Endothelial cell (in vitro differentiated cells): Measurements from ENCODE around the gene SPIRE1. TPM values are rescaled to one million over a fixed set of nuclear protein-coding genes. Genes with fewer than 3 reads are reported as not detected.

ENCODE experiments used
- DNase-seq: peaks from one replicate; pipeline ENCODE4 v3.0.0; 2021; ENCODE audit warnings: low spot score
- H3K27ac Mint-ChIP-seq: one replicate; pipeline ENCODE4 v1.8.0; 2021; ENCODE audit warnings: mixed read lengths, inconsistent platforms; ENCODE audit not compliant: unreplicated experiment
- H3K27me3 Mint-ChIP-seq: one replicate; pipeline ENCODE4 v1.8.0; 2021; ENCODE audit warnings: mild to moderate bottlenecking, moderate library complexity, mixed read lengths, inconsistent platforms; ENCODE audit not compliant: unreplicated experiment
- H3K36me3 Mint-ChIP-seq: one replicate; pipeline ENCODE4 v1.8.0; 2021; ENCODE audit warnings: mild to moderate bottlenecking, low read depth, mixed read lengths, inconsistent platforms; ENCODE audit not compliant: unreplicated experiment
- H3K4me1 Mint-ChIP-seq: one replicate; pipeline ENCODE4 v1.8.0; 2021; ENCODE audit warnings: mild to moderate bottlenecking, mixed read lengths, inconsistent platforms; ENCODE audit not compliant: unreplicated experiment
- H3K4me3 Mint-ChIP-seq: one replicate; pipeline ENCODE4 v1.8.0; 2021; ENCODE audit warnings: mild to moderate bottlenecking, mixed read lengths, inconsistent platforms; ENCODE audit not compliant: unreplicated experiment
- H3K9me3 Mint-ChIP-seq: one replicate; pipeline ENCODE4 v1.8.0; 2021; ENCODE audit warnings: mixed read lengths, inconsistent platforms; ENCODE audit not compliant: unreplicated experiment
- total RNA-seq: library from RNA; stranded (reverse); fragmentation: NEBNext Ultra II Directional; extraction: Animal tissue kit (Norgen Biotek cat#: 25700); gene quantifications from one replicate; pipeline ENCODE4 v1.2.1, GENCODE V29; 2021; ENCODE audit not compliant: unreplicated experiment
- TF ChIP-seq, protein P1 (sequence below): fragments of 200-600 bp; sonication (generic); IDR thresholded peaks from one replicate; pipeline ENCODE4 v1.5.0; 2021; ENCODE audit warnings: antibody characterized with exemption; ENCODE audit not compliant: unreplicated experiment

Gene SPIRE1
- total RNA-seq, 1 donor from 2014 or later = 31.3 TPM

GRCh38 chr18:12432881-12433280 is 225.0 kb downstream of the SPIRE1 start:
- Mint-ChIP-seq H3K4me1 (no peaks in the 10 kb centered on the region), H3K27me3 (peaks cover 3% of the 10 kb centered on the region), H3K9me3 (no peaks in the 10 kb centered on the region), H3K4me3 (peak overlapping the region; percentile 14), H3K36me3 (peaks cover 16% of the 10 kb centered on the region), H3K27ac (no peak overlapping the region)
- TF ChIP-seq, protein P1, sequence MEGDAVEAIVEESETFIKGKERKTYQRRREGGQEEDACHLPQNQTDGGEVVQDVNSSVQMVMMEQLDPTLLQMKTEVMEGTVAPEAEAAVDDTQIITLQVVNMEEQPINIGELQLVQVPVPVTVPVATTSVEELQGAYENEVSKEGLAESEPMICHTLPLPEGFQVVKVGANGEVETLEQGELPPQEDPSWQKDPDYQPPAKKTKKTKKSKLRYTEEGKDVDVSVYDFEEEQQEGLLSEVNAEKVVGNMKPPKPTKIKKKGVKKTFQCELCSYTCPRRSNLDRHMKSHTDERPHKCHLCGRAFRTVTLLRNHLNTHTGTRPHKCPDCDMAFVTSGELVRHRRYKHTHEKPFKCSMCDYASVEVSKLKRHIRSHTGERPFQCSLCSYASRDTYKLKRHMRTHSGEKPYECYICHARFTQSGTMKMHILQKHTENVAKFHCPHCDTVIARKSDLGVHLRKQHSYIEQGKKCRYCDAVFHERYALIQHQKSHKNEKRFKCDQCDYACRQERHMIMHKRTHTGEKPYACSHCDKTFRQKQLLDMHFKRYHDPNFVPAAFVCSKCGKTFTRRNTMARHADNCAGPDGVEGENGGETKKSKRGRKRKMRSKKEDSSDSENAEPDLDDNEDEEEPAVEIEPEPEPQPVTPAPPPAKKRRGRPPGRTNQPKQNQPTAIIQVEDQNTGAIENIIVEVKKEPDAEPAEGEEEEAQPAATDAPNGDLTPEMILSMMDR = no peak
- DNase-seq = no peak

GRCh38 chr18:12432196-12432595 is 225.7 kb downstream of the SPIRE1 start:
- no peaks in the 10 kb centered on the region for H3K9me3 Mint-ChIP-seq

GRCh38 chr18:12431561-12431960 is 226.3 kb downstream of the SPIRE1 start:
- Mint-ChIP-seq H3K9me3 (no peaks in the 10 kb centered on the region), H3K36me3 (peaks cover 19% of the 10 kb centered on the region), H3K27ac (no peak overlapping the region), H3K27me3 (peaks cover 2% of the 10 kb centered on the region), H3K4me3 (no peak overlapping the region), H3K4me1 (no peaks in the 10 kb centered on the region)
- DNase-seq = no peak
- TF ChIP-seq, protein P1 = no peak

More at GRCh38 chr18:12432196-12432595, 225.7 kb downstream of the SPIRE1 start:
- no peak for DNase-seq
- TF ChIP-seq, protein P1 = no peak
- H3K27me3 Mint-ChIP-seq = peaks cover 2% of the 10 kb centered on the region
- peaks cover 16% of the 10 kb centered on the region for H3K36me3 Mint-ChIP-seq
- no peak overlapping the region for H3K4me3 Mint-ChIP-seq
- no peaks in the 10 kb centered on the region for H3K4me1 Mint-ChIP-seq
- H3K27ac Mint-ChIP-seq = no peak overlapping the region

DNA sequence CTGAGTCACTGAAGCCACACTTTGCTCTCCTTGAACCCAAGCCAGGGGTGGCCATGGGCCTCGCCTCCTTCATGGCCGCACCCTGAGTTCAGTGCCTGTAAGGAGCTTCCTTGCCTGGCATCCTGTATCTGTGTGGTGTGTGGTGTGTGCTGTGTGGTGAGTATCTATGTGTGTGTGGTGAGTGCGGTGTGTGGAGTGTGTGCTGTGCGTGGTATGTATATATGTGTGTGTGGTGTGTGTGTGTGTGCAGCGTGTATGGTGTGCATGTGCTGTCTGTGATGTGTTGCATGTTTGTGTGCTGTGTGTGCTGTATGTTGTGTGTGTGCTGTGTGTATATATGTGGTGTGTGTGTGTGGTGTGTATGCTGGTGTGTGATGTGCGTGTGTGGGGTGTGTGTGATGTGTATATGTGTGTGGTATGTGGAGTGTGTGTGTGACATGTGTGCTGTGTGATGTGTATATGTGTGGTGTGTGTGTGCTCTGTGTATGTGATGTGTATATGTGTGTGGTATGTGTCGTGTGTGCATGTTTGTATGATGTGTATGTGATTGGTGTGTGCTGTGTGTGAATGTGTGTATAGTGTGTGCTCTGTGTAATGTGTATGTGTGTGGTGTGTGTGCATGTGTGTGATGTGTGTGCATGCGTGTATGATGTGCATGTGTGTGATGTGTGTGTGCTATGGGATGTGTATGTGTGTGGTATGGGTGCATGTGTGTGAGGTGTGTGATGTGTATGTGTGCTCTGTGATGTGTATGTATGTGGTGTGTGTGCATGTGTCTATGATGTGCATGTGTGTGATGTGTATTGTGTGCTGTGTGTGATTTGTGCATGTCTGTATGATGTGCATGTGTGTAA is 227.5 kb downstream of the SPIRE1 start:
- Mint-ChIP-seq H3K9me3 (no peaks in the 10 kb centered on the region), H3K36me3 (peaks cover 19% of the 10 kb centered on the region), H3K4me1 (no peaks in the 10 kb centered on the region), H3K4me3 (no peak overlapping the region), H3K27me3 (peaks cover 2% of the 10 kb centered on the region), H3K27ac (no peak overlapping the region)
- TF ChIP-seq, protein P1 = no peak
- no peak for DNase-seq

- H3K27me3 Mint-ChIP-seq = peaks cover 2% of the 10 kb centered on the region
- no peaks in the 10 kb centered on the region for H3K4me1 Mint-ChIP-seq
- no peak for DNase-seq
- TF ChIP-seq, protein P1 = no peak
- H3K4me3 Mint-ChIP-seq = no peak overlapping the region
- no peak overlapping the region for H3K27ac Mint-ChIP-seq
- H3K9me3 Mint-ChIP-seq = no peaks in the 10 kb centered on the region
- peaks cover 16% of the 10 kb centered on the region for H3K36me3 Mint-ChIP-seq
These were observed 228.4 kb downstream of the SPIRE1 start for GRCh38 chr18:12429556-12429955.
